ENCODE data around the gene PER1.

- no peak for TF ChIP-seq POLR2AphosphoS5 (IDR thresholded peaks at IDR 0.05; ENCODE audit: low read depth, low read length)
- no peak for TF ChIP-seq POLR2A (IDR thresholded peaks at IDR 0.05; ENCODE audit: low read depth, low read length)
- no peak for TF ChIP-seq TAF1 (IDR thresholded peaks at IDR 0.05; ENCODE audit: low read depth, low read length)
- peak; percentile 78 for TF ChIP-seq SPI1 (IDR thresholded peaks at IDR 0.05; ENCODE audit: low read depth, low read length)
- TF ChIP-seq PAX5 (IDR thresholded peaks at IDR 0.05; ENCODE audit: insufficient read depth, low read length, severe bottlenecking), result no peak
- TF ChIP-seq POU2F2 (IDR thresholded peaks at IDR 0.05; ENCODE audit: low read depth, low read length), result peak; percentile 95
Observed at GRCh38 chr17:8091033-8091687, 61.0 kb downstream of the PER1 start.

Measured in GM12891 (cell line).